HG03097 (cell line): Measurements from ENCODE around the gene NIT1.
"Not testable (repeated sequence)": the region's sequence is repeated elsewhere in the genome, so short reads cannot be mapped to it uniquely, and the experiment has no call there.

Source experiments
- ATAC-seq: cut with Tn5 transposase; IDR thresholded peaks from one replicate; pipeline ENCODE4 v1.9.1; 2021; ENCODE audit not compliant: unreplicated experiment, low FRiP score

NIT1 gene

GRCh38 chr1:161111117-161111516, 6.8 kb upstream of the NIT1 start:
- no peak for ATAC-seq

GRCh38 chr1:161111527-161111926, 6.4 kb upstream of the NIT1 start:
- ATAC-seq, result no peak

GRCh38 chr1:161113915-161114314, 4.0 kb upstream of the NIT1 start:
- ATAC-seq, result no peak

- ATAC-seq, result no peak
These were observed 3.3 kb upstream of the NIT1 start for GRCh38 chr1:161114556-161114955.

- no peak for ATAC-seq
These were observed 2.7 kb upstream of the NIT1 start for GRCh38 chr1:161115132-161115711.

GRCh38 chr1:161115961-161116360, 1.9 kb upstream of the NIT1 start:
- ATAC-seq, result not testable (repeated sequence)

- ATAC-seq, result no peak
These were observed 1.4 kb downstream of the NIT1 start for GRCh38 chr1:161119092-161119903.

- no peak for ATAC-seq
These were observed 3.2 kb downstream of the NIT1 start for GRCh38 chr1:161121042-161121650.

- no peak for ATAC-seq
These were observed 3.9 kb downstream of the NIT1 start for GRCh38 chr1:161121834-161122233.

GRCh38 chr1:161122967-161123366, 5.1 kb downstream of the NIT1 start:
- ATAC-seq, result no peak

- no peak for ATAC-seq
These were observed 9.7 kb downstream of the NIT1 start for GRCh38 chr1:161127649-161128048.

- no peak for ATAC-seq
These were observed 10.9 kb downstream of the NIT1 start for GRCh38 chr1:161128591-161129420.

- ATAC-seq, result no peak
These were observed 12.4 kb downstream of the NIT1 start for GRCh38 chr1:161130266-161130665.

- ATAC-seq, result no peak
These were observed 13.9 kb downstream of the NIT1 start for GRCh38 chr1:161131523-161132409.

GRCh38 chr1:161132410-161133219, 14.7 kb downstream of the NIT1 start, which contains the start of gene DEDD:
TSS of gene DEDD (minus strand) at chr1:161132667. CDS start at chr1:161124462, 8,205 bp downstream.
- ATAC-seq, result peak; percentile 92

- no peak for ATAC-seq
These were observed 15.4 kb downstream of the NIT1 start for GRCh38 chr1:161133220-161133740.

- no peak for ATAC-seq
These were observed 20.0 kb downstream of the NIT1 start for GRCh38 chr1:161137881-161138280.

- no peak for ATAC-seq
These were observed 20.5 kb downstream of the NIT1 start for GRCh38 chr1:161138431-161138830.

GRCh38 chr1:161139766-161140165, 21.9 kb downstream of the NIT1 start:
- ATAC-seq, result no peak
